Measurements from ENCODE around the gene LCP2. TPM values are rescaled to one million over a fixed set of nuclear protein-coding genes. Genes with fewer than 3 reads are reported as not detected.

LCP2 gene
- polyA plus RNA-seq, 2 of the 4 experiments (the other 2 are of a cell fraction) = not detected

GRCh38 chr5:170329524-170329923 is 31.9 kb upstream of the LCP2 start:
- Histone ChIP-seq H3K4me2 (no peak overlapping the region), H3K27ac (no peak overlapping the region), H3K4me3 (no peak overlapping the region), H3K4me1 (0 out of 3 replicates have a peak, but pooled peaks cover 5% of the 10 kb centered on the region), H3K9me3 (no peaks in the 10 kb centered on the region)
- WGBS (ENCODE audit: missing lambda C conversion rate) = 41% methylated on average over 3 of the region's 3 CpGs
- CTCF ChIA-PET = no interaction called here
- FAIRE-seq (no peak), DNase-seq (ENCODE audit: low read depth in 1 of 2, low spot score in 1 of 2) (no peak), ATAC-seq (no peak)
- no peak for TF ChIP-seq KDM5A (IDR thresholded peaks at IDR 0.05)
- TF ChIP-seq HEYL (CRISPR knock-in tag; IDR thresholded peaks at IDR 0.05) = no peak
- no peak for TF ChIP-seq CBX8 (IDR thresholded peaks at IDR 0.05)
- no peak for TF ChIP-seq POLR2A (IDR thresholded peaks at IDR 0.05; ENCODE audit: low read length)
- TF ChIP-seq CBX2 (IDR thresholded peaks at IDR 0.05; ENCODE audit: borderline replicate concordance, low read depth) = no peak
- TF ChIP-seq CEBPB (IDR thresholded peaks at IDR 0.05) = no peak
- TF ChIP-seq USF2 (IDR thresholded peaks at IDR 0.05) = no peak
- no peak for TF ChIP-seq RCOR1 (IDR thresholded peaks at IDR 0.05; ENCODE audit: low read depth, low read length)
- TF ChIP-seq E2F6 (IDR thresholded peaks at IDR 0.05; ENCODE audit: borderline replicate concordance, low read depth) = no peak
- TF ChIP-seq PHF8 (IDR thresholded peaks at IDR 0.05; ENCODE audit: borderline replicate concordance, low read depth) = no peak
- TF ChIP-seq TFCP2L1 (CRISPR knock-in tag; IDR thresholded peaks at IDR 0.05) = no peak
- TF ChIP-seq FOSB (CRISPR knock-in tag; IDR thresholded peaks at IDR 0.05) = no peak
- no peak for TF ChIP-seq ZNF302 (CRISPR knock-in tag; IDR thresholded peaks at IDR 0.05)
- no peak for TF ChIP-seq EHF (CRISPR knock-in tag; IDR thresholded peaks at IDR 0.05)
- TF ChIP-seq SMC3 (IDR thresholded peaks at IDR 0.05) = no peak
- no peak for TF ChIP-seq REST (IDR thresholded peaks at IDR 0.05)
- no peak for TF ChIP-seq NFE2L2 (conservative IDR thresholded peaks at IDR 0.05; ENCODE audit: low read length)
- no peak for TF ChIP-seq KDM1A (IDR thresholded peaks at IDR 0.05; ENCODE audit: low read depth)
- TF ChIP-seq EP300 (IDR thresholded peaks at IDR 0.05) = no peak
- POLR2A ChIA-PET = no interaction called here

- ATAC-seq (no peak), FAIRE-seq (no peak), DNase-seq (ENCODE audit: low read depth in 1 of 2, low spot score in 1 of 2) (no peak)
- no peak overlapping the region for H3K27ac ChIP-seq
- no peak overlapping the region for H3K4me2 ChIP-seq
- WGBS (ENCODE audit: missing lambda C conversion rate) = 25% methylated on average over 2 of the region's 2 CpGs
- no peaks in the 10 kb centered on the region for H3K9me3 ChIP-seq
- CTCF ChIA-PET = no interaction called here
- TF ChIP-seq HOXB5 (CRISPR knock-in tag; IDR thresholded peaks at IDR 0.05) (no peak), ZSCAN20 (CRISPR knock-in tag; IDR thresholded peaks at IDR 0.05) (no peak), RAD21 (conservative IDR thresholded peaks at IDR 0.05 in 1 of 2, IDR thresholded peaks at IDR 0.05 in 1 of 2) (no peak), TP53 (CRISPR knock-in tag; IDR thresholded peaks at IDR 0.05) (no peak), RARB (CRISPR knock-in tag; IDR thresholded peaks at IDR 0.05) (no peak), RFX5 (IDR thresholded peaks at IDR 0.05) (no peak)
- 0 out of 3 replicates have a peak, but pooled peaks cover 5% of the 10 kb centered on the region for H3K4me1 ChIP-seq
- H3K4me3 ChIP-seq = no peak overlapping the region
- POLR2A ChIA-PET = no interaction called here
Observed at GRCh38 chr5:170327829-170328228, 30.3 kb upstream of the LCP2 start.

Data from A549 (cell line).